Testis (tissue), 3 donors: ENCODE data around the gene KLHL3. TPM values are rescaled to one million over a fixed set of nuclear protein-coding genes. Genes with fewer than 3 reads are reported as not detected.

ENCODE experiments used
- DNase-seq: peaks from one replicate; pipeline ENCODE4 v3.0.0-alpha.2; 2019
- H3K27ac ChIP-seq, 2 donors: fragments of 200-600 bp; sonication (generic); one replicate each; pipeline ENCODE4 v1.5.1; 2019
- H3K27me3 ChIP-seq: fragments of 200-600 bp; sonication (generic); one replicate; pipeline ENCODE4 v1.5.1; 2019
- H3K36me3 ChIP-seq: fragments of 200-600 bp; sonication (generic); one replicate; pipeline ENCODE4 v1.5.1; 2017; ENCODE audit warnings: low read depth; ENCODE audit errors: missing control alignments
- H3K4me1 ChIP-seq: fragments of 200-600 bp; sonication (generic); one replicate; pipeline ENCODE4 v1.5.1; 2019
- H3K4me3 ChIP-seq, 2 donors: fragments of 200-600 bp; sonication (generic); one replicate each; pipeline ENCODE4 v1.5.1; 2017 to 2019
- H3K9me3 ChIP-seq: fragments of 200-600 bp; sonication (generic); one replicate; pipeline ENCODE4 v1.5.1; 2017
- CTCF ChIP-seq, 3 experiments: fragments of 450-650 bp in 2 of 3; fragments of 200-600 bp in 1 of 3; sonication (generic) in 1 of 3; IDR thresholded peaks; one replicate each; pipeline ENCODE4 v1.5.1; 2016 to 2019; ENCODE audit warnings: antibody characterized with exemption in 3 of 3, mild to moderate bottlenecking in 2 of 3, moderate library complexity in 1 of 3
- POLR2A ChIP-seq: fragments of 450-650 bp; IDR thresholded peaks from one replicate; pipeline ENCODE4 v1.6.1; 2017; ENCODE audit warnings: antibody characterized with exemption, mild to moderate bottlenecking, moderate library complexity
- WGBS, 2 donors: methylation state at CpG; one replicate each; pipeline ENCODE4 v1.1.5; 2018; 5-methylcytosine and 5-hydroxymethylcytosine counted together
- intact Hi-C: fragments of 100-400 bp; cut with DNase I; formaldehyde crosslinking; loops from one replicate; pipeline ENCODE4 v1.15.1; 2023; ENCODE audit warnings: low total_unique reads
- polyA plus RNA-seq: library from polyadenylated mRNA; stranded (reverse); fragments of 350-450 nt; fragmentation: Illumina TruSeq; extraction: RNeasy Lipid Tissue Mini Kit (QIAGEN cat#74804); gene quantifications from one replicate; pipeline ENCODE4 v1.2.3, GENCODE V29; 2014; ENCODE audit warnings: low read depth, low replicate concordance; ENCODE audit not compliant: insufficient read depth
- total RNA-seq, 2 donors: library from RNA; depleted of rRNA; stranded (reverse); fragments of >200 nt; gene quantifications; one replicate each; pipeline ENCODE4 v1.2.3, GENCODE V29; 2016

KLHL3 gene
- total and polyA plus RNA-seq, 3 donors from 2014 or later = 13.7 to 35.0 (median 26.2) TPM

- intact Hi-C loops = no loop called here
- WGBS, 2 donors = 22 to 37% methylated on average over 5 to 6 of the region's 6 CpGs
Measured at GRCh38 chr5:137660349-137660817, 75.5 kb downstream of the KLHL3 start.

GRCh38 chr5:137659209-137659608, 76.7 kb downstream of the KLHL3 start:
- TF ChIP-seq CTCF (IDR thresholded peaks at IDR 0.05) (no peak), POLR2A (no peak)
- Histone ChIP-seq H3K9me3 (no peaks in the 10 kb centered on the region), H3K36me3 (no peaks in the 10 kb centered on the region), H3K27me3 (no peaks in the 10 kb centered on the region), H3K4me3 (no peak overlapping the region), H3K4me1 (no peaks in the 10 kb centered on the region), H3K27ac (no peak overlapping the region)
- intact Hi-C loops = no loop called here
- DNase-seq = no peak

More at GRCh38 chr5:137660349-137660817, 75.5 kb downstream of the KLHL3 start:
- Histone ChIP-seq H3K9me3 (no peaks in the 10 kb centered on the region), H3K36me3 (no peaks in the 10 kb centered on the region), H3K27ac (no peak overlapping the region), H3K27me3 (no peaks in the 10 kb centered on the region), H3K4me1 (no peaks in the 10 kb centered on the region), H3K4me3 (no peak overlapping the region)
- DNase-seq = peak; percentile 82
- TF ChIP-seq CTCF (IDR thresholded peaks at IDR 0.05) (peak; percentile 34 to 68 (median 55)), POLR2A (no peak)

- intact Hi-C loops = no loop called here
- Histone ChIP-seq H3K9me3 (no peaks in the 10 kb centered on the region), H3K4me1 (no peaks in the 10 kb centered on the region), H3K27ac (no peak overlapping the region), H3K36me3 (no peaks in the 10 kb centered on the region), H3K27me3 (no peaks in the 10 kb centered on the region), H3K4me3 (no peak overlapping the region)
- DNase-seq = no peak
- TF ChIP-seq POLR2A (no peak), CTCF (IDR thresholded peaks at IDR 0.05) (no peak)
- 88 to 92% methylated on average over 1 of the region's 1 CpG for WGBS, 2 donors
Measured at GRCh38 chr5:137658324-137658723, 77.6 kb downstream of the KLHL3 start.

GRCh38 chr5:137657073-137657472, 78.8 kb downstream of the KLHL3 start:
- Histone ChIP-seq H3K4me3 (no peak overlapping the region), H3K27me3 (no peaks in the 10 kb centered on the region), H3K27ac (no peak overlapping the region), H3K36me3 (no peaks in the 10 kb centered on the region), H3K4me1 (no peaks in the 10 kb centered on the region), H3K9me3 (no peaks in the 10 kb centered on the region)
- intact Hi-C loops = no loop called here
- TF ChIP-seq POLR2A = no peak
- TF ChIP-seq CTCF (IDR thresholded peaks at IDR 0.05) = no peak
- 45 to 53% methylated on average over 3 of the region's 3 CpGs for WGBS, 2 donors
- no peak for DNase-seq

GRCh38 chr5:137656558-137656957, 79.3 kb downstream of the KLHL3 start:
- 93 to 99% methylated on average over 2 of the region's 2 CpGs for WGBS, 2 donors
- DNase-seq = no peak
- no peaks in the 10 kb centered on the region for H3K27me3 ChIP-seq
- no peaks in the 10 kb centered on the region for H3K9me3 ChIP-seq
- H3K4me1 ChIP-seq = no peaks in the 10 kb centered on the region
- no peak overlapping the region for H3K4me3 ChIP-seq
- no peaks in the 10 kb centered on the region for H3K36me3 ChIP-seq
- TF ChIP-seq POLR2A (no peak), CTCF (IDR thresholded peaks at IDR 0.05) (no peak)
- no peak overlapping the region for H3K27ac ChIP-seq
- intact Hi-C loops = no loop called here
